Gastrocnemius medialis (tissue), 4 donors: ENCODE data around the gene CASP4.

Experiments used
- CTCF ChIP-seq, 5 experiments: fragments of 450-650 bp in 3 of 5; fragments of 200-600 bp in 2 of 5; sonication (generic) in 2 of 5; IDR thresholded peaks in 4 of 5; conservative IDR thresholded peaks in 1 of 5; 1 replicate in 4 of 5; 2 replicates in 1 of 5; pipeline ENCODE4 v1.5.1; 2016 to 2019; ENCODE audit warnings: antibody characterized with exemption in 5 of 5, mild to moderate bottlenecking in 3 of 5, moderate library complexity in 3 of 5
- POLR2A ChIP-seq, 2 donors: fragments of 450-650 bp; IDR thresholded peaks; one replicate each; pipeline ENCODE4 v1.6.1; 2017; ENCODE audit warnings: antibody characterized with exemption in 2 of 2, mild to moderate bottlenecking in 2 of 2, moderate library complexity in 2 of 2

- TF ChIP-seq POLR2A (IDR thresholded peaks at IDR 0.05) (no peak), CTCF (IDR thresholded peaks at IDR 0.05 in 4 of 5, conservative IDR thresholded peaks at IDR 0.05 in 1 of 5) (peak in 1 of 5 experiments; percentile 32)
These were observed 21.5 kb downstream of the CASP4 start for GRCh38 chr11:104946907-104947306.
